GM12878 (cell line): ENCODE measurements around the gene COL26A1.
"Not testable (repeated sequence)": the region's sequence is repeated elsewhere in the genome, so short reads cannot be mapped to it uniquely, and the experiment has no call there.

Source experiments
- ATF7 ChIP-seq: fragments of 450-650 bp; IDR thresholded peaks from 2 replicates; pipeline ENCODE4 v1.6.1; 2016; ENCODE audit warnings: low read depth, mild to moderate bottlenecking
- BACH1 ChIP-seq: fragments of 450-650 bp; IDR thresholded peaks from 2 replicates; pipeline ENCODE4 v1.6.1; 2017; ENCODE audit warnings: mild to moderate bottlenecking, borderline replicate concordance
- HDAC2 ChIP-seq: fragments of 200-600 bp; sonication (generic); IDR thresholded peaks from 2 replicates; pipeline ENCODE4 v1.6.1; 2017
- JUND ChIP-seq: IDR thresholded peaks from 2 replicates; pipeline ENCODE4 v1.6.1; 2012; ENCODE audit warnings: low read depth, mild to moderate bottlenecking, low read length, improper control_type of control experiment, moderate library complexity
- POLR2A ChIP-seq: IDR thresholded peaks from 2 replicates; pipeline ENCODE4 v1.6.1; 2011; ENCODE audit warnings: low read depth, mild to moderate bottlenecking, low read length
- POLR2AphosphoS2 ChIP-seq: IDR thresholded peaks from 2 replicates; pipeline ENCODE4 v1.6.1; 2011; ENCODE audit warnings: low read depth, mild to moderate bottlenecking, low read length, improper control_type of control experiment, moderate library complexity
- POLR2AphosphoS5 ChIP-seq: IDR thresholded peaks from 2 replicates; pipeline ENCODE4 v1.6.1; 2011; ENCODE audit warnings: mild to moderate bottlenecking, low read length, inconsistent platforms
- RCOR1 ChIP-seq: conservative IDR thresholded peaks from 2 replicates; pipeline ENCODE4 v1.6.1; 2012; ENCODE audit warnings: low read depth, low read length, improper control_type of control experiment
- RELA ChIP-seq: fragments of 450-650 bp; IDR thresholded peaks from 2 replicates; pipeline ENCODE4 v1.8.0; 2014; ENCODE audit warnings: borderline replicate concordance; ENCODE audit not compliant: partially characterized antibody
- SMARCA5 ChIP-seq: fragments of 450-650 bp; IDR thresholded peaks from 2 replicates; pipeline ENCODE4 v1.6.1; 2017; ENCODE audit warnings: mild to moderate bottlenecking
- ZNF217 ChIP-seq: fragments of 450-650 bp; IDR thresholded peaks from 2 replicates; pipeline ENCODE4 v1.6.1; 2017; ENCODE audit warnings: antibody characterized with exemption, mild to moderate bottlenecking
- TF ChIP-seq, protein P1 (sequence below), 3 experiments: IDR thresholded peaks in 2 of 3; conservative IDR thresholded peaks in 1 of 3; 2 replicates each; pipeline ENCODE4 v1.5.1; 2011; ENCODE audit warnings: low read depth in 3 of 3, low read length in 3 of 3, mild to moderate bottlenecking in 3 of 3, control low read depth in 2 of 3, moderate library complexity in 2 of 3, inconsistent platforms in 1 of 3, mixed read lengths in 1 of 3; ENCODE audit not compliant: control insufficient read depth in 2 of 3, insufficient read depth in 1 of 3; ENCODE audit errors: extremely low read depth in 1 of 3
- TF ChIP-seq, protein P2 (sequence below): fragments of 450-650 bp; formaldehyde crosslinking; IDR thresholded peaks from 2 replicates; pipeline ENCODE4 v1.4.0; 2022; ENCODE audit warnings: mild to moderate bottlenecking, moderate library complexity
- TF ChIP-seq, protein P3 (sequence below): IDR thresholded peaks from 2 replicates; pipeline ENCODE4 v1.6.1; 2012; ENCODE audit warnings: low read depth, low read length, improper control_type of control experiment

DNA sequence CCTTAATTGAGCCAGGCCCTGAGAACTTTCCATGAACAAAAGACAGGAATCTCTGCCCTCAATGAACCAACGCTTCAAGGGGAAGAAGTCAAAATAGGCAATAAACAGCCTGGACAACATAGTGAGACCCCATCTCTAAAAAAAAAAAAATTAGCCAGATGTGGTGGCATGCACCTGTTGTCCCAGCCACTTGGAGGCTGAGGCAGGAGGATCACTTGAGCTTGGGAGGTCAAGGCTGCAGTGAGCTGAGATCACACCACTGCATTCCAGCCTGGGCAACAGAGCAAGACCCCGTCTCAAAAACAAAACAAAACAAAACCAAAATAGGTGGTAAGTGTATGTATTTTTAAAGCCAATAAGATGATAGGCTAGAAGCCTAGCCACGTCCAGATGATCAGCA lies 198.6 kb downstream of the COL26A1 start:
- not testable (repeated sequence) for TF ChIP-seq RCOR1, SMARCA5, POLR2AphosphoS2, POLR2AphosphoS5, POLR2A, BACH1, HDAC2, JUND, ATF7, RELA, ZNF217
- TF ChIP-seq, protein P1, sequence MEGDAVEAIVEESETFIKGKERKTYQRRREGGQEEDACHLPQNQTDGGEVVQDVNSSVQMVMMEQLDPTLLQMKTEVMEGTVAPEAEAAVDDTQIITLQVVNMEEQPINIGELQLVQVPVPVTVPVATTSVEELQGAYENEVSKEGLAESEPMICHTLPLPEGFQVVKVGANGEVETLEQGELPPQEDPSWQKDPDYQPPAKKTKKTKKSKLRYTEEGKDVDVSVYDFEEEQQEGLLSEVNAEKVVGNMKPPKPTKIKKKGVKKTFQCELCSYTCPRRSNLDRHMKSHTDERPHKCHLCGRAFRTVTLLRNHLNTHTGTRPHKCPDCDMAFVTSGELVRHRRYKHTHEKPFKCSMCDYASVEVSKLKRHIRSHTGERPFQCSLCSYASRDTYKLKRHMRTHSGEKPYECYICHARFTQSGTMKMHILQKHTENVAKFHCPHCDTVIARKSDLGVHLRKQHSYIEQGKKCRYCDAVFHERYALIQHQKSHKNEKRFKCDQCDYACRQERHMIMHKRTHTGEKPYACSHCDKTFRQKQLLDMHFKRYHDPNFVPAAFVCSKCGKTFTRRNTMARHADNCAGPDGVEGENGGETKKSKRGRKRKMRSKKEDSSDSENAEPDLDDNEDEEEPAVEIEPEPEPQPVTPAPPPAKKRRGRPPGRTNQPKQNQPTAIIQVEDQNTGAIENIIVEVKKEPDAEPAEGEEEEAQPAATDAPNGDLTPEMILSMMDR (IDR thresholded peaks at IDR 0.05 in 2 of 3, conservative IDR thresholded peaks at IDR 0.05 in 1 of 3; ENCODE audit: control insufficient read depth in 2 of 3, extremely low read depth in 1 of 3, insufficient read depth in 1 of 3, low read depth in 3 of 3, low read length in 3 of 3), result not testable (repeated sequence)
- TF ChIP-seq, protein P2, sequence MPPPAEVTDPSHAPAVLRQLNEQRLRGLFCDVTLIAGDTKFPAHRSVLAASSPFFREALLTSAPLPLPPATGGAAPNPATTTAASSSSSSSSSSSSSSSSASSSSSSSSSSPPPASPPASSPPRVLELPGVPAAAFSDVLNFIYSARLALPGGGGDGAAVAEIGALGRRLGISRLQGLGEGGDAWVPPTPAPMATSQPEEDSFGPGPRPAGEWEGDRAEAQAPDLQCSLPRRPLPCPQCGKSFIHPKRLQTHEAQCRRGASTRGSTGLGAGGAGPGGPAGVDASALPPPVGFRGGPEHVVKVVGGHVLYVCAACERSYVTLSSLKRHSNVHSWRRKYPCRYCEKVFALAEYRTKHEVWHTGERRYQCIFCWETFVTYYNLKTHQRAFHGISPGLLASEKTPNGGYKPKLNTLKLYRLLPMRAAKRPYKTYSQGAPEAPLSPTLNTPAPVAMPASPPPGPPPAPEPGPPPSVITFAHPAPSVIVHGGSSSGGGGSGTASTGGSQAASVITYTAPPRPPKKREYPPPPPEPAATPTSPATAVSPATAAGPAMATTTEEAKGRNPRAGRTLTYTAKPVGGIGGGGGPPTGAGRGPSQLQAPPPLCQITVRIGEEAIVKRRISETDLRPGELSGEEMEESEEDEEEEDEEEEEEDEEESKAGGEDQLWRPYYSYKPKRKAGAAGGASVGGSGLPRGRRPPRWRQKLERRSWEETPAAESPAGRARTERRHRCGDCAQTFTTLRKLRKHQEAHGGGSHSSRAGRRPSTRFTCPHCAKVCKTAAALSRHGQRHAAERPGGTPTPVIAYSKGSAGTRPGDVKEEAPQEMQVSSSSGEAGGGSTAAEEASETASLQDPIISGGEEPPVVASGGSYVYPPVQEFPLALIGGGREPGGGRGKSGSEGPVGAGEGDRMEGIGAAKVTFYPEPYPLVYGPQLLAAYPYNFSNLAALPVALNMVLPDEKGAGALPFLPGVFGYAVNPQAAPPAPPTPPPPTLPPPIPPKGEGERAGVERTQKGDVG, result not testable (repeated sequence)
- TF ChIP-seq, protein P3, sequence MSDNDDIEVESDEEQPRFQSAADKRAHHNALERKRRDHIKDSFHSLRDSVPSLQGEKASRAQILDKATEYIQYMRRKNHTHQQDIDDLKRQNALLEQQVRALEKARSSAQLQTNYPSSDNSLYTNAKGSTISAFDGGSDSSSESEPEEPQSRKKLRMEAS, result not testable (repeated sequence)
